HepG2 (cell line): Measurements from ENCODE around the gene GATC. TPM values are rescaled to one million over a fixed set of nuclear protein-coding genes. Genes with fewer than 3 reads are reported as not detected.
A peak's percentile ranks its signal among the peaks of the same experiment; 100 is the strongest.

ENCODE experiments used
- BORCS8-MEF2B ChIP-seq: sonication (generic); formaldehyde crosslinking; IDR thresholded peaks from 2 replicates; pipeline ENCODE4 v1.8.0; 2022; ENCODE audit warnings: mild to moderate bottlenecking, missing genetic modification reagents
- CSRNP1 ChIP-seq: sonication (generic); formaldehyde crosslinking; IDR thresholded peaks from 2 replicates; pipeline ENCODE4 v1.8.1; 2023; ENCODE audit warnings: mild to moderate bottlenecking, missing genetic modification reagents
- KDM4B ChIP-seq: sonication (generic); formaldehyde crosslinking; IDR thresholded peaks from 2 replicates; pipeline ENCODE4 v1.4.0; 2020; ENCODE audit warnings: missing genetic modification reagents
- NR3C1 ChIP-seq: sonication (generic); formaldehyde crosslinking; IDR thresholded peaks from 2 replicates; pipeline ENCODE4 v1.4.0; 2020; ENCODE audit warnings: missing genetic modification reagents
- PPARG ChIP-seq: conservative IDR thresholded peaks from 2 replicates; pipeline ENCODE4 v1.6.1; 2016; ENCODE audit warnings: missing biosample characterization, missing genetic modification reagents
- PRDM4 ChIP-seq: sonication (generic); formaldehyde crosslinking; IDR thresholded peaks from 2 replicates; pipeline ENCODE4 v1.9.0; 2021; ENCODE audit warnings: missing genetic modification reagents, borderline replicate concordance
- SNAPC5 ChIP-seq: sonication (generic); formaldehyde crosslinking; IDR thresholded peaks from 2 replicates; pipeline ENCODE4 v1.8.1; 2023; ENCODE audit warnings: mild to moderate bottlenecking, missing genetic modification reagents, borderline replicate concordance
- THRA ChIP-seq: sonication (generic); formaldehyde crosslinking; IDR thresholded peaks from 2 replicates; pipeline ENCODE4 v1.4.0; 2020; ENCODE audit warnings: missing genetic modification reagents, borderline replicate concordance
- ZBTB20 ChIP-seq: sonication (generic); formaldehyde crosslinking; IDR thresholded peaks from 2 replicates; pipeline ENCODE4 v1.8.1; 2023; ENCODE audit warnings: missing genetic modification reagents, low read depth, mild to moderate bottlenecking, borderline replicate concordance
- ZNF276 ChIP-seq: sonication (generic); formaldehyde crosslinking; IDR thresholded peaks from 2 replicates; pipeline ENCODE4 v1.4.0; 2020; ENCODE audit warnings: mild to moderate bottlenecking, low read depth, missing genetic modification reagents
- ZNF431 ChIP-seq: sonication (generic); formaldehyde crosslinking; IDR thresholded peaks from 2 replicates; pipeline ENCODE4 v1.9.0; 2022; ENCODE audit warnings: missing genetic modification reagents, low read depth, mild to moderate bottlenecking, borderline replicate concordance
- ZNF609 ChIP-seq: sonication (generic); formaldehyde crosslinking; IDR thresholded peaks from 2 replicates; pipeline ENCODE4 v1.4.0; 2020; ENCODE audit warnings: mild to moderate bottlenecking, missing genetic modification reagents, borderline replicate concordance
- ZNF709 ChIP-seq: sonication (generic); formaldehyde crosslinking; IDR thresholded peaks from 2 replicates; pipeline ENCODE4 v1.5.0; 2020; ENCODE audit warnings: mild to moderate bottlenecking, missing genetic modification reagents
- polyA plus RNA-seq, 8 experiments: library from polyadenylated mRNA; depleted of rRNA in 3 of 8; stranded (reverse) in 7 of 8; unstranded in 1 of 8; fragments of >200 nt; fragmentation: Illumina TruSeq in 4 of 8; extraction: Trizol in 4 of 8; gene quantifications; 2 replicates each; pipeline versions ENCODE4 v1.2.1 to v1.2.3, GENCODE V29; 2011 to 2016; ENCODE audit warnings: low read depth in 4 of 8, missing spikeins in 1 of 8, mixed read lengths in 1 of 8; ENCODE audit not compliant: insufficient read depth in 1 of 8
- total RNA-seq, 5 experiments: library from RNA; depleted of rRNA; stranded (reverse); fragments of >200 nt; fragmentation: Illumina TruSeq; extraction: Trizol; gene quantifications; 2 replicates each; pipeline ENCODE4 v1.2.3, GENCODE V29; 2016; ENCODE audit warnings: low read depth in 1 of 5

The GATC gene
- total and polyA plus RNA-seq, 2 of the 13 experiments (the other 11 are each of a cell fraction or from before 2014, with no cell fraction given) = 17.7 to 29.7 TPM

- no peak for TF ChIP-seq ZNF276 (CRISPR knock-in tag)
- TF ChIP-seq KDM4B (CRISPR knock-in tag) = no peak
- TF ChIP-seq ZNF609 = no peak; the same call in 1 of the 2 replicates
- TF ChIP-seq BORCS8-MEF2B (CRISPR knock-in tag) = peak; percentile 88
- no peak for TF ChIP-seq SNAPC5 (CRISPR knock-in tag)
- TF ChIP-seq PRDM4 = no peak
- no peak for TF ChIP-seq ZNF431 (CRISPR knock-in tag)
- TF ChIP-seq PPARG (CRISPR knock-in tag) = 0 out of 2 replicates have a peak, but pooled peaks have one; percentile 32
- peak; percentile 77; the same call in 1 of the 2 replicates for TF ChIP-seq CSRNP1
- TF ChIP-seq ZNF709 (CRISPR knock-in tag) = peak; percentile 59; the same call in 1 of the 2 replicates
- TF ChIP-seq THRA (CRISPR knock-in tag) = no peak
- TF ChIP-seq NR3C1 (CRISPR knock-in tag) = no peak
- peak; percentile 38; the same call in 1 of the 2 replicates for TF ChIP-seq ZBTB20 (CRISPR knock-in tag)
Observed at GRCh38 chr12:120437735-120438494, 8.3 kb upstream of the GATC start, which contains the start of gene COX6A1 (continued).
